Amniotic epithelial cell (primary cell): Measurements from ENCODE around the gene GPR68.
A peak's percentile ranks its signal among the peaks of the same experiment; 100 is the strongest.
"Not testable (repeated sequence)": the region's sequence is repeated elsewhere in the genome, so short reads cannot be mapped to it uniquely, and the experiment has no call there.

Source experiments
- DNase-seq: peaks from one replicate; pipeline ENCODE4 v3.0.0-alpha.2; 2010; ENCODE audit warnings: low read depth

Gene GPR68

GRCh38 chr14:91228112-91229004 lies 16.1 kb downstream of the GPR68 start:
- peak; percentile 75 for DNase-seq

DNA sequence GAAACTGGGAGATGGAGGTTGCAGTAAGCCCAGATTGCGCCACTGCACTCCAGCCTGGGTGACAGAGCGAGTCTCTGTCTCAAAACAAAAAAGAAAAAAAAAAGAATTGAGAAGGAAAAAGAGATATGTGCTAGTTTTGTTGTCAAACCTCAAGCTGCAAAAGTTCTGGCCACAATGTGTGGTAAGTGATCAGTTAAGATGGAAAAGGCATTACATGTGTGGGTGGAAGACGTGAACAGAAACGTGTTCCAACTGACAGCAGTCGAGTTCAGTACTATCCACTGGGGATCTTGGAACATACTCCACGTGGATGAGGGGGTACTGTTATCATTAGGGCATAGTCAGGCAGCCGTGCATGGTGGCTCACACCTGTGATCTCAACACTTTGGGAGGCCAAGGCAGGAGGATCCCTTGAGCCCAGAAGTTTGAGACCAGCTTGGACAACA lies 17.3 kb downstream of the GPR68 start:
- no peak for DNase-seq

DNA sequence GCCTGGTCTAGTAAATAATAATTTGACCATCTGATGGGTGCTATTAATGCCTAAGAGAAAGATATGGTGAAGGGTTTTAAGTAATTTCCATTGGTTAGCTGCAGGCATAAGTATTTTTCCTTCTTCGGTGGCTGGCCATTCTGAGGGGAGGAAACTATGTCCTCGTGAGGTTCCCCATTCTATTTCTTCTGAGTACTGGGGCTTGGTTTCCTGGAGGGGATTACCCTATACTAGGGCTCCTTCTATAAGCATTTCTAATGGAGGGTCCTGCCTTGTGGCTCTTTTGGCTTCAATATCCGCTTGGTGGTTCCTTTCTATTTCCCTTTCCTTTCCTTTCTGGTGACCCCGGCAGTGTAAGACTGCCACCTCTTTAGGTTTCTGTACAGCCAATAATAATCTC lies 18.1 kb downstream of the GPR68 start:
- DNase-seq = not testable (repeated sequence)

DNA sequence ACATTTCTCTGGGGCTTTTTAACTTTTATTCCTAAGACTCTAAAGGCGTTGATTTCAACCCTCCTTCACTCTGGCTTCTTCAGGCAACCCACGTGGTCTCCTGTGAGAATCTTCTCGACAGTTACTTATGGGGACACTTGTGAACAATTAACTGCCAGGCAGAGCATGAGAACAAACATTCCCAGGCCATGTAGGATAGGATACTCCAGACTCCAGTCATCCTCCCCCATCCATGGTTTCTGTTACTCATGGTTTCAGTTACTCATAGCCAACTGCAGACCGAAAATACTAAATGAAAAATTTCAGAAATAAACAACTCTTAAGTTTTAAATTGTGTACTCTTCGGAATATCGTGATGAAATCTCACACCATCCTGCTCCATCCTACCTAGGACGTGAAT lies 19.5 kb downstream of the GPR68 start:
- DNase-seq = peak; percentile 53

DNA sequence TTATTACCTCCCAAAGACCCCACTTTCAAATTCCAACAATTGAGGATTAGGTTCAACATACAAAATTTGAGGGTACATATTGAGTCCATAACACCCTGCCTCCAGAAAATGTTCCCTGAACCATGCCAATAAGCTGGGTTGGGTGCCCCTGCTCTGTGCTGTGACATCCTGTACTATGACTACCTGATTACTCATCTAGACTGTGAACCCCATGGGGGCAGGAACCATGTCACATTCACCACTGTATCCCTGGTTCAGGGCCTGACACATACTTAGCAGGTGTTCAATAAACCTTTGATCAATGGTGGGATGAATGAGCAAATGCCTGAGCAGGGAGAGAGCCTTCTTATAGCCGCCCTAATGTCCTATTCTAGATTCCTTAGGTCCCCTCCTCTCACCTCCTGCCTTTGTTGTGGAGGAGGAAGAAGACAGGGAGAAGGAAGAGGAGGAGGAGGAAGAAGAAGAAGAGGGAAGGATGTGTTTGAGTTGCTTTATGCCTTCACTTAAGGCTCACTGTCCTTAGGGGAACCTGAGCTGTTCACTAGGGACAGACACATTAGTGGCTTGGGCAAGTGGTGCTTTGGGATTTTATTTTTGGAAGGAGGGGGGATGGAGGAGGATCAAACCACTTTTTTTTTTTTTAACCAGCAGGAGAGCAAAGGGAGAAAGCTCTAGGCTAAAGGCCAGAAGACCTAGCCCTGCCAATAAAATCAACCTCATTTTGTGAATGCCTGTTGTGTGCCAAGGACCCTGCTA lies 21.3 kb downstream of the GPR68 start:
- DNase-seq = no peak

DNA sequence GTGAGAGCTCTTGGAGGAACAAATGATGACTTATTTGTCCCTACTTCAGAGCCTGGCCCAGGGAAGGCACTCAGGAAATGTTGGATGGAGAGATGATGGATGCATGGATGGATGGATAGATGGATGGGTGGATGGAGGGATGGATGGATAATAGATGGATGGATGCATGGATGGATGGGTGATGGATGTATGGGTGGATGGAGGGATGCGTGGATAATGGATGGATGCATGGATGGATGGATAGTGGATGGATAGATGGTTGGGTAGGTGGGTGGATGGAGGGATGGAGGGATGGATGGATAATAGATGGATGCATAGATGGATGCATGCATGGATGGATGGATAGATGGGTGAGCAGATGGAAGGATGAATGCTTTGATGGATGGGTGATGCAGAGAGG lies 23.2 kb downstream of the GPR68 start:
- DNase-seq = no peak

DNA sequence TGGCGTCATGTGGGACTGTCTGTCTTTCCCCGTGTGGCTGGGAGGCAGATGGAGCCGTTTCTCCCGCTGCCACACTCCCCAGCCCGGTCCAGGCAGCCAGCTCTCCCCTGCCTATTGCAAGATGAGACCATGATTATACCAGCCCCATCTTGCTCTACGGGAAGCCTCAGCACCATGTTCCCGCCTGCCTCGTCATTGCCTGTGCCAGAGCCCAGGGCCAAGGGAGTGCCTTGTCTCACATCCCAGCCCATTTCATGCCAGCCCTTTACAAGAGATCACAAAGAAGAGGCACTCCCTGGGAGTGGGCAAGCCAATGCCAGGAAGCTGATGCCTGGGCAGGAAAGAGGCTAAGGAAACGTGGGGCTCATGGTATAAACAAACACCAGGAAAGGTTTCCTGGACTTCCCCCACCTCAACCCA lies 23.9 kb downstream of the GPR68 start:
- no peak for DNase-seq

DNA sequence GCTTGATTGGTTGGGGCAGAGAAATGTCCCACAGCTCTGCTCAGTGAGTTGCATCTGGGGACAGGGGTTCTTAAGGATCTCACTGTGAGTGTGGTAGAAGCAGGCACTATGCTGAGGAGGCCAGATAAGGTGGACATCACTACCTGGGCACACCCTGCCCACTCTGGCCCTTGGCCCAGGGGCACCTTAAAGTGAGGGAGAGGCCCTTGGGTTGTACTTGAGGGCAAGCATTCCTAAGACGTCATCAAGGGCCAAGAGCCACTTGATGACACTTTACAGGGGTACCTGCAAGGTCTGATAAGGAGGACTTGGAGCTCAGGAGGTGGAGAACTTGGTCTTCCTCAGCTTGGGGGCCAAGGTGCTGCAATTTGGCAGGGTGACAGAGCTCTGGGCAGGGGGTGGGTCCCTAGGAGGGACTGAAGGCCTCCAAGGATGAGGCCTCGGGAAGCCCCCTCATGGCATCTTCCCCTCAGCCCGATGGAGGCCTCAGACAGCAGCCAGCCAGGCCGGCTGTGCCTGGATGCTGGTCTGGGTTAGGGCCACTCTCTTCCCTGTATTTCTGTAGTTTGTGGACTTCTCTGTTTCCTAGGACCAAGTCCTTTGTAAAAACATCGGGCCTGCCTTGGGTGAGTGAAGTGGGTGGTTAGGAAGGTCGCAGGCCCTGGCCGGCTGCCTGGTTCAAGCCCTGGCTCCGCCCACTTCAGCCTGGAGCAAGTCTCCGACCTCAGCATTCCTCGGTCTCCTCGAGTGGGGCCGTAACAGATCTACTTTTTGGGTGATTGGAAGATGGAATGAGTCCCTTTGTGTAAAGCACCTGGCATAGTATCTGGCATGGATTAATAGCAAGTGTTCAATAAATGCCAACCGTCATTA lies 24.8 kb downstream of the GPR68 start:
- no peak for DNase-seq

DNA sequence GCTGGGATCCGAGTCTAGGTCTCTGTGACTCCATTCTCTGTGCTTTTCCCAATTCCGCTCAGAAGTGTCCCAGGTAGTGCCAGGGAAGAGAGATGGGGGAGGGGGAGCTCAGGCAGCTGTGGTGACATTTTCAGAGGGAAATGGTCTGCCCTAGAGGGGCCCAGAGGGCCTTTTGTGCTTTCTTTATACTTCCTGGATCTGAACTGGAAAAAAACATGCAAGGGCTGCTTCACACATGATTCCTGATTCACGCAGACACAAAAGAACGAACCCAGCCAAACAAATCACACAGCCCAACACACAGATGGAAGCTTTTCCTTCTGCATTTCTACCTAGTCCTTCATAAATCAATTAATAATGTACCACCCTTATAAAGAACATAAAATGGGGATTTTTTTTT lies 26.5 kb downstream of the GPR68 start:
- no peak for DNase-seq

GRCh38 chr14:91216731-91217226 lies 27.7 kb downstream of the GPR68 start:
- no peak for DNase-seq

GRCh38 chr14:91215381-91215780 lies 29.1 kb downstream of the GPR68 start:
- DNase-seq = no peak

DNA sequence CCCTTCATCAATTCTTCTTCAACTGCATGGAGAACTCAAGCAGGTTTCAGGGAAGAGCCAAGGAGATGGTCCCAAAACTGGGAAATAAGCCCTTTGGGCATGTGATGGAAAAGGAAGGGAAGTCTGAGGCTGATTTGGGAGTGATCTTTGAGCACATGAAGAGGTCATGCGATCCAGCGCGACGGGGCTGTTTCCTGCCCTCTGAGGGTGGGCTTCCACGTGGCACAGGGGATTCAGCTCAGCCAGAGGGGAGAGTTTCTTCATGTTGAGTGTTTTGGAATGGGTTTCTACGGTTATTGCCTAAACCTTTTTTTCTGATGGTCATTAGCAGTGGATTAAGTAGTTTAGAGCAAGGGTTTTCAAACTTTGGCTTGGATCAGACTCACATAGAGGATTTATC lies 30.2 kb downstream of the GPR68 start:
- no peak for DNase-seq

- no peak for DNase-seq
These were observed 33.5 kb downstream of the GPR68 start for GRCh38 chr14:91211017-91211416.

GRCh38 chr14:91207008-91207407 lies 37.5 kb downstream of the GPR68 start:
- DNase-seq = no peak

- no peak for DNase-seq
These were observed 39.0 kb downstream of the GPR68 start for GRCh38 chr14:91205459-91205858.

DNA sequence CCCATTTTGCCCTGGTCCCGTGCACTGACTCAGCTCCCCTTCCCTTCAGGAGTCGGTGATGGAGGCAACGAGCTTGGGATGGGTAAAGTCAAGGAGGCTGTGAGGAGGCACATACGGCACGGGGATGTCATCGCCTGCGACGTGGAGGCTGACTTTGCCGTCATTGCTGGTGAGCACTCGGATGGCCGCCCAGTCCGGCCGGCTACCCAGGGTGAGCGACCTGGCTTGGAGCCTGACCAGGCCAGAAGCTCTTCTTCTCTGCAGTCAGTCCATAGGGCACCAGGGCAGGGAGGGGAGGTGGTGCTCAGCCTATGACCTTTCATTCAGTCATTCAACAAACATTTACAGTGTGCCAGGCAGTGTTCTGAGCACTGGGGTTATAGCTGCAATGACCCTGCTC lies 39.8 kb downstream of the GPR68 start:
- DNase-seq = no peak

DNA sequence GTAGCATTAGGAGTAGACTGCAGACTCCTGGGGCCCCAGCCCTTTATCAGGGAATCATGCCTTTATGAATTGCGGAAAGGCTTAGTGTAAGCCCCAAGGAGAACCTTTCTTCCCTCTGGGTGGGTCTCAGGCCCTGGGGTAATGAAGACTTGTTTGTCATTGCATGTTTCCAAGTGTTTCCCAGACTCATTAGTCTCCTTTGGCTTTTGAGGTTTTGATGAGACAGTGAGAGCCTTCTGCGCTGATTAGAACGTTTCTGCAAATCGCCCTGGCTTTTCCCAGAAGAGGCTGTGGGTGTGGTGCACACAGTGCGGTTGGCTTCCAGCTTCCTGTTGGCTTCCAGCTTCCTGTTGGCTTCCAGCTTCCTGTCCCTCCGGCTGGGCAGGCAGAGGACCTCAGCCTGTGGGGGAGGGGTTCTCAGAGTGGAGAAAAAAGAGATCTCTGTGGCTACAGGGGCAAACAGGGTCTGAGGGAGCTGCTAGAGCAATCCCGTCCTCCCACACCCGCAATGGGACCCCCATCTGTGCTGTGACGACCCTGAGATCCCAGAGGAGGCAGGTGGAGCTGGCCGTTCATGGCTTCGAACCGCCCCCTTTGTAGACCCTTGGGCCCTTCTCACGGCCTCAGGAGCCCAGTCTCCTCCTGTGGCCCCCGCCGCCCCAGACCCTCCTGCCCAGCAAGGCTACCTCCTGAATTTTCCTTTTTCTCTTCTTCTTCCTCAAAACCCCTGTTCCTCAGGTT lies 42.1 kb downstream of the GPR68 start:
- no peak for DNase-seq

DNA sequence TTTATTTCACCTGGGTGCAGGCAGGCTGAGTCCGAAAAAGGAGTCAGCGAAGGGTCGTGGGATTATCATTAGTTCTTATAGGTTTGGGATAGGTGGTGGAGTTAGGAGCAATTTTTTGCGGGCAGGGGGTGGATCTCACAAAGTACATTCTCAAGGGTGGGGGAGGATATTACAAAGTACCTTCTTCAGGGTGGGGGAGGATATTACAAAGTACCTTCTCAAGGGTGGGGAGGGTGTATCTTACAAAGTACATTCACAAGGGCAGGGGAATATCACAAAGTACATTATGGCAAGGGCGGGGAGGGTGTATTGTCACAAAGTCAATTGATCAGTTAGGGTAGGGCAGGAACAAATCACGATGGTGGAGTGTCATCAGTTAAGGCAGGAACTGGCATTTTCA lies 43.7 kb downstream of the GPR68 start:
- DNase-seq = not testable (repeated sequence)

- no peak for DNase-seq
These were observed 46.9 kb downstream of the GPR68 start for GRCh38 chr14:91197631-91198030.

DNA sequence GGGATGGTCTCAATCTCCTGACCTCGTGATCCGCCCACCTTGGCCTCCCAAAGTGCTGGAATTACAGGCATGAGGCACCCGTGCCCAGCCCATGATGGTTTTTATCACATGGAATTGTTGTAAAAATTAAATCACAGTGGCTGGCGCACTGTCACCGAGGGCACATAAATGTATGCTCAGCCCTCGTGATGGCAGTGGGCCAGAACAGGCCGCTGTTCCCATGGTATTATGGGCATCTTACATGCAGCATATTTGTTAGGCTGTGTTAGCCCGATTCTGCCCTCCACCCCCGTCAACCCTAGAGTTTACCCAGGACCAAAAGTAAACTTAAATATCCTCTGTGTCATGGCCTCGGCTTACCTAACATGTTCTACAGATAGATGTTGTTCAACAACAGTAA lies 48.6 kb downstream of the GPR68 start:
- no peak for DNase-seq

GRCh38 chr14:91193069-91193468 lies 51.4 kb downstream of the GPR68 start:
- DNase-seq = no peak
